ENCODE measurements around the gene BRCC3. TPM values are rescaled to one million over a fixed set of nuclear protein-coding genes. Genes with fewer than 3 reads are reported as not detected.

The BRCC3 gene
- total RNA-seq, 1 donor from 2014 or later, result 17.0 TPM

- intact Hi-C loops (cut with micrococcal nuclease), result no loop called here
- TF ChIP-seq, protein P1, sequence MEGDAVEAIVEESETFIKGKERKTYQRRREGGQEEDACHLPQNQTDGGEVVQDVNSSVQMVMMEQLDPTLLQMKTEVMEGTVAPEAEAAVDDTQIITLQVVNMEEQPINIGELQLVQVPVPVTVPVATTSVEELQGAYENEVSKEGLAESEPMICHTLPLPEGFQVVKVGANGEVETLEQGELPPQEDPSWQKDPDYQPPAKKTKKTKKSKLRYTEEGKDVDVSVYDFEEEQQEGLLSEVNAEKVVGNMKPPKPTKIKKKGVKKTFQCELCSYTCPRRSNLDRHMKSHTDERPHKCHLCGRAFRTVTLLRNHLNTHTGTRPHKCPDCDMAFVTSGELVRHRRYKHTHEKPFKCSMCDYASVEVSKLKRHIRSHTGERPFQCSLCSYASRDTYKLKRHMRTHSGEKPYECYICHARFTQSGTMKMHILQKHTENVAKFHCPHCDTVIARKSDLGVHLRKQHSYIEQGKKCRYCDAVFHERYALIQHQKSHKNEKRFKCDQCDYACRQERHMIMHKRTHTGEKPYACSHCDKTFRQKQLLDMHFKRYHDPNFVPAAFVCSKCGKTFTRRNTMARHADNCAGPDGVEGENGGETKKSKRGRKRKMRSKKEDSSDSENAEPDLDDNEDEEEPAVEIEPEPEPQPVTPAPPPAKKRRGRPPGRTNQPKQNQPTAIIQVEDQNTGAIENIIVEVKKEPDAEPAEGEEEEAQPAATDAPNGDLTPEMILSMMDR (IDR thresholded peaks at IDR 0.05; ENCODE audit: borderline replicate concordance), result no peak
- H3K4me1 ChIP-seq, result peaks cover 28% of the 10 kb centered on the region
- H3K9me3 ChIP-seq (replicated peaks), result no peaks in the 10 kb centered on the region
- DNase-seq, result no peak
- H3K27me3 ChIP-seq (ENCODE audit: low read depth), result no peaks in the 10 kb centered on the region
- peak overlapping the region; percentile 77 for H3K4me3 ChIP-seq
- no peaks in the 10 kb centered on the region for H3K36me3 ChIP-seq
- H3K27ac ChIP-seq (replicated peaks), result peak overlapping the region; percentile 90
Observed at GRCh38 chrX:155070663-155070974, 689 bp upstream of the BRCC3 start.

GRCh38 chrX:155071694-155072280 is 479 bp downstream of the BRCC3 start:
- Histone ChIP-seq H3K9me3 (replicated peaks) (no peaks in the 10 kb centered on the region), H3K4me1 (peaks cover 28% of the 10 kb centered on the region), H3K36me3 (no peaks in the 10 kb centered on the region), H3K4me3 (peak overlapping the region; percentile 77), H3K27me3 (ENCODE audit: low read depth) (no peaks in the 10 kb centered on the region), H3K27ac (replicated peaks) (peak overlapping the region; percentile 90)
- TF ChIP-seq, protein P1 (IDR thresholded peaks at IDR 0.05; ENCODE audit: borderline replicate concordance), result no peak
- intact Hi-C loops (cut with micrococcal nuclease), result no loop called here
- no peak for DNase-seq

DNA sequence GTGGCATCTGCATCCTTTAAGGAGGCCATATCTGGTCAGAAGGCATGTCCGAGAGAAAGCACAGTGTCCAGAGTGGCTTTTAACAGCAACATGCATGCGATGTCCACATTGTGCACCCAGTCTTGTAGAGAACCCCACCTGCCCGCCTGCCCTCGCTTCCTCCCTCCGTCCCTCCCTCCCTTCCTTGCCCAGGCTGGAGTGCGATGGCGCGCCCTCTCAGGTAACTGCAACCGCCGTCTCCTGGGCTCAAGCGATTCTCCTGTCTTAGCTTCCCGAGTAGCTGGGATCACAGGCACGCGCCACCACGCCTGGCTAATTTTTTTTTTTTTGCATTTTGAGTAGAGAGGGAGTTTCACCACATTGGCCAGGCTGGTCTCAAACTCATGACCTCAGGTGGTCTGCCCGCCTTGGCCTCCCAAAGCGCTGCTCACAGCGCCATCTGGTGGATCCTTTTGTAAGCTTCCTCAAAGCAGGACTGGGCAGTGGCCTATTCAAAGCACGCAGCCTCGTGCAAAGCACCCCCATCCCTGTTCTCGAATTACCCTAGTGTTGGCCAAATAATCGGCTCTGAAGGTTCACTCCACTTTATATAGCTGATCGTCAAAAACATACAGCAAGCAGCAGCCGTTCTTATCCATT is 15.0 kb downstream of the BRCC3 start:
- no peak overlapping the region for H3K27ac ChIP-seq (replicated peaks)
- DNase-seq, result no peak
- intact Hi-C loops (cut with micrococcal nuclease), result no loop called here
- no peak overlapping the region for H3K4me3 ChIP-seq
- peaks cover 4% of the 10 kb centered on the region for H3K36me3 ChIP-seq
- TF ChIP-seq, protein P1 (IDR thresholded peaks at IDR 0.05; ENCODE audit: borderline replicate concordance), result peak; percentile 58
- no peaks in the 10 kb centered on the region for H3K27me3 ChIP-seq (ENCODE audit: low read depth)
- no peaks in the 10 kb centered on the region for H3K9me3 ChIP-seq (replicated peaks)
- H3K4me1 ChIP-seq, result no peaks in the 10 kb centered on the region

- H3K27ac ChIP-seq (replicated peaks), result no peak overlapping the region
- intact Hi-C loops (cut with micrococcal nuclease), result no loop called here
- TF ChIP-seq, protein P1 (IDR thresholded peaks at IDR 0.05; ENCODE audit: borderline replicate concordance), result no peak
Observed at GRCh38 chrX:155086961-155087735, 15.8 kb downstream of the BRCC3 start.

DNA sequence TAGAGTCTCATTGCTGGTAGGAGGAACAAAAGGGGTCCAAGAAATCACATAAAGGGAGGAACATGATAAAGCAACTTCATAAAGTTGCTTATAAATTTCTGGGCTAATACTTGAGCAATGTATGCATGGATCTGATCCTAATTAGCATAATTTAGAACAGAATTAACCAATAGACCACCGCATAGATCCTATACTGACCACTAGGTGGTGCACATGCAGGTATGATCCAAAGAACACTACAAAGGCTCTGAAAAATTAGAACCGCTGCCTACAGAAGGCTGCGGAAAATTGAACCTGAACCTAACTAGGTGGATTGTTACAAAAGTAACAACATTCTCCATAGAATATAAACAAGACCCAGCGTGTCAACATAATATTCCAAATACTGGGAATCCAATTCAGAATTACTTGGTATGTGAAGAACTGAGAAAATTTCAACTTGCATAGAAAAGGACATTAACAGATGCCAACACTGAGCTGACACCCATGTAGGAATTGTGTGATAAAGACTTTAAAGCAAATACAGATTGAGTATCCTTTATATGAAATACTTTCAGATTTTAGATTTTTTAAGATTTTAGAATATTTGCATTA is 23.3 kb downstream of the BRCC3 start:
- DNase-seq, result no peak
- Histone ChIP-seq H3K4me3 (no peak overlapping the region), H3K4me1 (no peaks in the 10 kb centered on the region), H3K36me3 (peaks cover 8% of the 10 kb centered on the region), H3K9me3 (replicated peaks) (no peaks in the 10 kb centered on the region), H3K27ac (replicated peaks) (no peak overlapping the region), H3K27me3 (ENCODE audit: low read depth) (no peaks in the 10 kb centered on the region)
- TF ChIP-seq, protein P1 (IDR thresholded peaks at IDR 0.05; ENCODE audit: borderline replicate concordance), result peak; percentile 68
- intact Hi-C loops (cut with micrococcal nuclease), result no loop called here

More at GRCh38 chrX:155086961-155087735, 15.8 kb downstream of the BRCC3 start:
- peaks cover 4% of the 10 kb centered on the region for H3K36me3 ChIP-seq
- DNase-seq, result no peak
- H3K4me1 ChIP-seq, result no peaks in the 10 kb centered on the region
- no peaks in the 10 kb centered on the region for H3K9me3 ChIP-seq (replicated peaks)
- no peaks in the 10 kb centered on the region for H3K27me3 ChIP-seq (ENCODE audit: low read depth)
- no peak overlapping the region for H3K4me3 ChIP-seq

All from left ventricle myocardium inferior (tissue), 1 donor.